Right atrium auricular region (tissue), 2 donors: ENCODE results near the gene GPR173. TPM values are rescaled to one million over a fixed set of nuclear protein-coding genes. Genes with fewer than 3 reads are reported as not detected.

Experiments used
- DNase-seq: peaks from one replicate; pipeline ENCODE4 v3.0.0-alpha.2; 2019; ENCODE audit warnings: low spot score
- H3K27ac ChIP-seq, 2 donors: fragments of 200-600 bp; sonication (generic); 1 replicate in 1 of 2; 2 replicates in 1 of 2; pipeline ENCODE4 v1.5.1; 2016 to 2019
- H3K27me3 ChIP-seq, 2 donors: fragments of 200-600 bp; sonication (generic); one replicate each; pipeline versions ENCODE4 v1.5.1 to v1.6.0; 2017 to 2019
- H3K36me3 ChIP-seq: fragments of 200-600 bp; sonication (generic); one replicate; pipeline ENCODE4 v1.5.1; 2016
- H3K4me1 ChIP-seq, 2 donors: fragments of 200-600 bp; sonication (generic); one replicate each; pipeline versions ENCODE4 v1.5.1 to v1.6.0; 2017 to 2019
- H3K4me3 ChIP-seq, 2 donors: fragments of 200-600 bp; sonication (generic); 1 replicate in 1 of 2; 2 replicates in 1 of 2; pipeline ENCODE4 v1.5.1; 2017 to 2019; ENCODE audit warnings: mild to moderate bottlenecking in 1 of 2, moderate library complexity in 1 of 2
- H3K9me3 ChIP-seq, 2 donors: fragments of 200-600 bp; sonication (generic); one replicate each; pipeline ENCODE4 v1.5.1; 2019
- CTCF ChIP-seq, 2 donors: fragments of 200-600 bp; sonication (generic); IDR thresholded peaks; one replicate each; pipeline ENCODE4 v1.5.1; 2019; ENCODE audit warnings: antibody characterized with exemption in 2 of 2
- total RNA-seq, 2 donors: library from RNA; depleted of rRNA; stranded (reverse); fragments of >200 nt; gene quantifications; one replicate each; pipeline ENCODE4 v1.1.0, GENCODE V29; 2016

GPR173 gene
- total RNA-seq, 2 donors from 2014 or later, result 0.93 to 2.4 TPM

GRCh38 chrX:53115550-53115874 is 66.9 kb downstream of the GPR173 start:
- Histone ChIP-seq H3K27ac (no peak overlapping the region), H3K4me3 (no peak overlapping the region), H3K9me3 (no peaks in the 10 kb centered on the region), H3K4me1 (no peaks in the 10 kb centered on the region), H3K27me3 (no peaks in the 10 kb centered on the region), H3K36me3 (no peaks in the 10 kb centered on the region)
- no peak for DNase-seq
- TF ChIP-seq CTCF (IDR thresholded peaks at IDR 0.05), result no peak

GRCh38 chrX:53116101-53116500 is 67.5 kb downstream of the GPR173 start:
- no peaks in the 10 kb centered on the region for H3K4me1 ChIP-seq
- no peaks in the 10 kb centered on the region for H3K36me3 ChIP-seq
- no peaks in the 10 kb centered on the region for H3K9me3 ChIP-seq
- H3K4me3 ChIP-seq, result peak overlapping the region in 1 of 2 donors; percentile 15
- no peaks in the 10 kb centered on the region for H3K27me3 ChIP-seq
- no peak overlapping the region for H3K27ac ChIP-seq
- TF ChIP-seq CTCF (IDR thresholded peaks at IDR 0.05), result no peak
- no peak for DNase-seq

DNA sequence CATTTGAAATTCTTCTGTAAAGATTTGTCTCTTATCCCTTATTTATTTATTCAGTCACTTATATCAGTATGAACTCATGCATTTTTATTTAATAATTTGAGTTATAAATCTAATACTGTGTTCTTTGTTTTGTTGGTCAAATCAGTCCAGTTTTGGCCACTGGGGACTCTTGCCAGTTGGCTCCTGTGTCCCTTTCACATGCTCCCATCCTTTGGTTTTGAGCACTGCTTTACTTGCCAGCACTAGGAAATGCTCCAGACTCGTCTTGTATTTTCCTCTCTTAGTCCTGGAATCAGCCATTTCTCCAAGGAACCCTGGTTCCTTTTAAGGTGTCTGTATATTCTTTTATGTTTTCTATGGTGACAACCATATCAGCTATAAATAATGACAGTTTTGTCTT is 73.4 kb downstream of the GPR173 start:
- H3K9me3 ChIP-seq, result peaks cover 0 to 13% of the 10 kb centered on the region in 2 donors
- H3K27ac ChIP-seq, result no peak overlapping the region
- H3K4me1 ChIP-seq, result no peaks in the 10 kb centered on the region
- no peaks in the 10 kb centered on the region for H3K27me3 ChIP-seq
- no peak for TF ChIP-seq CTCF (IDR thresholded peaks at IDR 0.05)
- DNase-seq, result no peak
- H3K36me3 ChIP-seq, result no peaks in the 10 kb centered on the region
- no peak overlapping the region for H3K4me3 ChIP-seq

DNA sequence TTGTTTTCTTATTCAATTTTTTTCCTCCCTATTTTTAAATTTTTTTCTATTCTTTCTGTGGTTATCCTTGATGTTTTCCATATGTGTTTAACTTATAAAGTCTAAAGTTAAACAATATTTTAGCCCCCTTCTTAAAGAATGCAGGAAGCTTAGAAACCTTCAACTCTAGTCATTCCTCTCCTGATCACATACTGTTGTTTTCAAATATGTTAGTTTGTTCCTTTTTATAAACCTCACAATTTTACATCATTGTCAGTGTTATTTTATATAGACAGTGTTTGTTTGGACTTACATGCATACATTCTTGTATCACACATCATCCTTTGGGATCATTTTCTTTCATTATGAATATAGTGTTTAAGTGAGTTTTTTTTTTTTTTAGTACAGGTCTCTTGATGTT is 76.9 kb downstream of the GPR173 start:
- no peak for DNase-seq
- Histone ChIP-seq H3K4me3 (no peak overlapping the region), H3K27ac (no peak overlapping the region), H3K36me3 (no peaks in the 10 kb centered on the region), H3K9me3 (peaks cover 0 to 13% of the 10 kb centered on the region in 2 donors), H3K4me1 (no peaks in the 10 kb centered on the region), H3K27me3 (no peaks in the 10 kb centered on the region)
- no peak for TF ChIP-seq CTCF (IDR thresholded peaks at IDR 0.05)

- no peak overlapping the region for H3K4me3 ChIP-seq
- TF ChIP-seq CTCF (IDR thresholded peaks at IDR 0.05), result no peak
- no peaks in the 10 kb centered on the region for H3K36me3 ChIP-seq
- no peaks in the 10 kb centered on the region for H3K4me1 ChIP-seq
- DNase-seq, result no peak
- no peak overlapping the region for H3K27ac ChIP-seq
- H3K9me3 ChIP-seq, result peaks cover 0 to 13% of the 10 kb centered on the region in 2 donors
- H3K27me3 ChIP-seq, result no peaks in the 10 kb centered on the region
Measured at GRCh38 chrX:53126377-53126776, 77.8 kb downstream of the GPR173 start.

- no peak for DNase-seq
- Histone ChIP-seq H3K9me3 (peaks cover 0 to 13% of the 10 kb centered on the region in 2 donors), H3K4me1 (no peaks in the 10 kb centered on the region), H3K36me3 (no peaks in the 10 kb centered on the region), H3K4me3 (no peak overlapping the region), H3K27me3 (no peaks in the 10 kb centered on the region), H3K27ac (no peak overlapping the region)
- no peak for TF ChIP-seq CTCF (IDR thresholded peaks at IDR 0.05)
Measured at GRCh38 chrX:53128097-53128749, 79.6 kb downstream of the GPR173 start.
